Ascending aorta (tissue), 2 donors: ENCODE results near the gene STARD7. TPM values are rescaled to one million over a fixed set of nuclear protein-coding genes. Genes with fewer than 3 reads are reported as not detected.

Source experiments
- DNase-seq, 2 donors: peaks; one replicate each; pipeline ENCODE4 v3.0.0-alpha.2; 2019; ENCODE audit warnings: low spot score in 2 of 2
- H3K27ac ChIP-seq, 2 donors: fragments of 200-600 bp; sonication (generic); one replicate each; pipeline ENCODE4 v1.5.1; 2016 to 2017; ENCODE audit warnings: mild to moderate bottlenecking in 1 of 2
- H3K27me3 ChIP-seq: fragments of 200-600 bp; sonication (generic); one replicate; pipeline ENCODE4 v1.5.1; 2017
- H3K36me3 ChIP-seq, 2 donors: fragments of 200-600 bp; sonication (generic); one replicate each; pipeline ENCODE4 v1.5.1; 2016
- H3K4me1 ChIP-seq, 2 donors: fragments of 200-600 bp; sonication (generic); one replicate each; pipeline ENCODE4 v1.5.1; 2016 to 2017; ENCODE audit warnings: mild to moderate bottlenecking in 1 of 2
- H3K4me3 ChIP-seq, 2 donors: fragments of 200-600 bp; sonication (generic); one replicate each; pipeline ENCODE4 v1.5.1; 2016 to 2017; ENCODE audit warnings: mild to moderate bottlenecking in 1 of 2
- H3K9me3 ChIP-seq, 2 donors: fragments of 200-600 bp; sonication (generic); one replicate each; pipeline ENCODE4 v1.5.1; 2016
- CTCF ChIP-seq, 3 experiments: fragments of 200-600 bp in 2 of 3; fragments of 450-650 bp in 1 of 3; sonication (generic) in 2 of 3; IDR thresholded peaks; one replicate each; pipeline ENCODE4 v1.5.1; 2016 to 2019; ENCODE audit warnings: antibody characterized with exemption in 3 of 3, mild to moderate bottlenecking in 1 of 3, moderate library complexity in 1 of 3
- intact Hi-C: fragments of 100-400 bp; cut with DNase I; formaldehyde crosslinking; loops from one replicate; pipeline ENCODE4 v1.15.1; 2023
- total RNA-seq: library from RNA; depleted of rRNA; stranded (reverse); fragments of >200 nt; gene quantifications from one replicate; pipeline ENCODE4 v1.1.0, GENCODE V29; 2016

STARD7 gene
- total RNA-seq, 1 donor from 2014 or later: 85.6 TPM

DNA sequence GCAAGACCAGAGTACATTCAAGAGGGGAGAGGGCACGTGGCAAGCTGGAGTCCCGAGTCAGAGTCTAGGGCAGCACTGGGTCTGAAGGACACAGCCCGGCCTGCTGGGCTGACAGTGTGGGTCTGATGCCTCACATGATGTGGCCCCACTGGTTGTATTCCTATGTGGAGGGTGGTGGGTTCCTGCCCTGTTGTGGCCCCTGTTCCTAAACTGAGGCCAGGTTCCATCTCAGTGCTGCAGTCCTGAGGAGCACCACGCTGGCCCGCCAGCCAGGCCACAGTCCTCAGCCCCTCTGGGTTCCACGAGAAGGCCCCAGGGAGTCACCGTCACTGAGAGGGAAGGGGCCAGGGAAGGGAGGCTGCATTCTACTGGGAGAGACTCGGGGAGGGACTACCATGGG is 43.9 kb upstream of the STARD7 start:
- Histone ChIP-seq H3K9me3 (no peaks in the 10 kb centered on the region), H3K27ac (peak overlapping the region; percentile 68 to 81), H3K4me3 (no peak overlapping the region), H3K27me3 (no peaks in the 10 kb centered on the region), H3K4me1 (peaks cover 0 to 34% of the 10 kb centered on the region in 2 donors), H3K36me3 (peaks cover 40 to 44% of the 10 kb centered on the region in 2 donors)
- no peak for TF ChIP-seq CTCF (IDR thresholded peaks at IDR 0.05)
- intact Hi-C loops: loop anchor here (5.0 kb wide), 1 partner anchor 105 kb away; the partner anchor contains the start of gene DUSP2
- no peak for DNase-seq

DNA sequence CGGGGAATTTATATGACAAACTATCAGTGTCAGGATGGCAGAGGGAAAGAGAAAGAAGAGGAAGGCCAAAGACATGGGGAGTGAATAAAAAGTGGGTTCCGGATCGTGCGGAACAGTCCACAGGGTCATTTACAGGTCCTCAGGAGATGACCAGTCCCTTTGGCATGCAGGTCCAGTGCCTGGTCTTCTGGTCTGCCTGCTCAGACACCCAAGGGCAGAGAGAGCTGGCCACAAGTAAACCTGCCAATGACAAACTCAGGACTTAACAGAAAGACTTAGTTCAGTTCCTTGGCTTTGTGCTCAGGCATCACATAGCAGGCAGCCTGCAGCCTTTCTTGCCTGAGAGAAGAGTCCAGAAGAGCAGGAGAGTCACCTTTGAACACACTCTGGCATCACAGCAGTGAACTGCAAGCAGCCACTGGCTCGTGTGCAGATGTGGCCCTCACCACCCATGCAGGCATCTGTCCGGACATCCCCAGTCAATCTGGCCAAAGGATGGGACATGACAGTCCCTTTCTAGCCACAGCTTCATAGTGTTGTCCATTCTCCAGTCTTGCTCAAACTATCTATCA is 43.2 kb upstream of the STARD7 start:
- Histone ChIP-seq H3K36me3 (peaks cover 40 to 44% of the 10 kb centered on the region in 2 donors), H3K4me3 (peak overlapping the region; percentile 31 to 34), H3K4me1 (peaks cover 0 to 30% of the 10 kb centered on the region in 2 donors), H3K27ac (peak overlapping the region; percentile 68 to 81), H3K27me3 (no peaks in the 10 kb centered on the region), H3K9me3 (no peaks in the 10 kb centered on the region)
- TF ChIP-seq CTCF (IDR thresholded peaks at IDR 0.05): no peak
- intact Hi-C loops: loop anchor here (5.0 kb wide), 1 partner anchor 105 kb away; the partner anchor contains the start of gene DUSP2
- peak; percentile 75 to 95 for DNase-seq

GRCh38 chr2:96250188-96250587 is 41.6 kb upstream of the STARD7 start:
- Histone ChIP-seq H3K4me1 (peaks cover 0 to 28% of the 10 kb centered on the region in 2 donors), H3K27ac (peak overlapping the region; percentile 68 to 81)
- no peak for DNase-seq

DNA sequence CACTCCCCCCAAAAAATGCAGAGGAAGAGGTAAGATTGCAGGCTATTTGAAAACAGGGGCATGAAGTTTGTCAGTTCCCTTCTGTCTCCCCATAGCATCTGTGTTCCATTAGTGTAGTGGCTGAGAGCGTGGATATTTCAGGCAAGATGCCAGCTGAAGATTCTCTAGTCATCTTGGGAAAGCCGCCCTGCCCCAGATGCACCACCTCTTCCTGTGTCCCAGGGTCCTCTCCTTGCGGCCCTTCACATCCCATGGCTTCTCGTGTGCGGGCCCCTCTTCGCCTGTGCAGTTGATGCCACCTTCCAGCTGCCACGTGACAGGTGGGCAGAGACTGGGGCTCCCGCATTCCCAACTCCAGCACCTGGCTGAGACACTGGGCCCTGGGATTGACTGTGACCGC is 41.0 kb upstream of the STARD7 start:
- no peaks in the 10 kb centered on the region for H3K27me3 ChIP-seq
- DNase-seq: no peak
- no peak overlapping the region for H3K4me3 ChIP-seq
- peak overlapping the region; percentile 68 to 81 for H3K27ac ChIP-seq
- H3K4me1 ChIP-seq: peaks cover 0 to 27% of the 10 kb centered on the region in 2 donors
- intact Hi-C loops: loop anchor here (5.0 kb wide), 1 partner anchor 102 kb away; the partner anchor contains the start of gene DUSP2
- no peak for TF ChIP-seq CTCF (IDR thresholded peaks at IDR 0.05)
- H3K9me3 ChIP-seq: no peaks in the 10 kb centered on the region
- H3K36me3 ChIP-seq: peaks cover 25 to 28% of the 10 kb centered on the region in 2 donors

More at GRCh38 chr2:96250188-96250587, 41.6 kb upstream of the STARD7 start:
- Histone ChIP-seq H3K36me3 (peaks cover 30 to 33% of the 10 kb centered on the region in 2 donors), H3K27me3 (no peaks in the 10 kb centered on the region), H3K9me3 (no peaks in the 10 kb centered on the region), H3K4me3 (no peak overlapping the region)
- no peak for TF ChIP-seq CTCF (IDR thresholded peaks at IDR 0.05)
- intact Hi-C loops: loop anchor here (5.0 kb wide), 1 partner anchor 103 kb away; the partner anchor contains the start of gene DUSP2

DNA sequence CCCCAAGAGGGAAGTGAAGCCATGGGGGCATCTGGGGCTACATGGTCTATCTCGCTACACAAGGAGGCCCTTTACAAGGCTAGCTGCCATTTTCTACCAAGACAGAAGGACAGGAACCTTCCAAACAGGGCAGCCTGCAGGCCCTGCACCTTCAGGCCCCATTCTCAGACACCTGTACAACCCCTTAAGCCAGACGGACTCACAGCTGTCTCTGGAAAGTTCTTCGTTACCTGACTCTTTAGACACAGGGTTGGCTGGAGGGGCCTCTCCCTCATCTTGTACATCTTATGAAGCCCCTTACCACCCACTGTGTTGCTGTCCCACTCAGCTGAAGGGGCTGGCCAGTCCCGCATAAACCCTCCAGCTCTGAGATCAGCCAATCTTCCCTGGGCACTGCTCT is 40.0 kb upstream of the STARD7 start:
- Histone ChIP-seq H3K9me3 (no peaks in the 10 kb centered on the region), H3K27ac (peak overlapping the region in 1 of 2 donors; percentile 81), H3K27me3 (no peaks in the 10 kb centered on the region), H3K4me3 (no peak overlapping the region), H3K4me1 (peaks cover 0 to 27% of the 10 kb centered on the region in 2 donors), H3K36me3 (peaks cover 14 to 17% of the 10 kb centered on the region in 2 donors)
- no peak for TF ChIP-seq CTCF (IDR thresholded peaks at IDR 0.05)
- intact Hi-C loops: no loop called here
- no peak for DNase-seq
